OCI-LY7 (cell line): ENCODE results near the gene KCNG4.

ENCODE experiments used
- EZH2phosphoT487 ChIP-seq: fragments of 200-600 bp; sonication (generic); IDR thresholded peaks from 2 replicates; pipeline ENCODE4 v1.6.1; 2018; ENCODE audit warnings: low read depth, borderline replicate concordance, mild to moderate bottlenecking, mixed run types, antibody characterized with exemption, low read length, moderate library complexity, mixed read lengths
- TF ChIP-seq, protein P1 (sequence below): fragments of 200-600 bp; sonication (generic); conservative IDR thresholded peaks from 2 replicates; pipeline ENCODE4 v1.5.1; 2014; ENCODE audit warnings: mild to moderate bottlenecking, antibody characterized with exemption, low read length, moderate library complexity, mixed read lengths

DNA sequence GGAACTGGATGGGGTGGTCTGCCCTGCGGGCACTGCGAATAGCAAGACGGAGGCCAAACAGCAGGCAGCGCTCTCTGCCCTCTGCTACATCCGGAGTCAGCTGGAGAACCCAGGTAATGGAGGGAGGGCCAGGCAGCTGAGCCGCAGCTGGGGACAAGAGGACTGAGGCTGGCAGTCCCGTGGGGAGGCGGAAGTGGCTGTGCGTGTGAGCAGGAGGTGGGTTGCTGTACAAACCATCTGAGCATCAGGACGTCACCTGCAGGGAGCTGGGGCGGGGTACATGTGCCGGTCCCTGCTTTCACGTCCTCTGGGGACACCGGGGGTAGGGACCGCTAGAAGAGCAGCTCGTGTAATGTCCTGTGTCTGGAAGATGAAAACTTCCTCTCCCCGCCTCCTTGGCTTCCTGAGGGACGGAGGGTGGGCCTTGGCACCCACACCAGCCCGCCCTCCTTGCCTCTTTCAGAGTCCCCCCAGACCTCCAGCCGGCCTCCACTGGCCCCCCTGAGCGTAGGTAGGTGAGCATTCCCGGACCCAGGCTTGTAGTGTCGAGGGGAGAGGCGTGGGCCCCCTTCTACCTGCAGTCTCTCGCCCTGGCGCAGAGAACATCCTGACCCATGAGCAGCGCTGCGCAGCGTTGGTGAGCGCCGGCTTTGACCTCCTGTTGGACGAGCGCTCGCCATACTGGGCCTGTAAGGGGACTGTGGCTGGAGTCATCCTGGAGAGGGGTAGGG lies 45.2 kb downstream of the KCNG4 start:
- TF ChIP-seq, protein P1, sequence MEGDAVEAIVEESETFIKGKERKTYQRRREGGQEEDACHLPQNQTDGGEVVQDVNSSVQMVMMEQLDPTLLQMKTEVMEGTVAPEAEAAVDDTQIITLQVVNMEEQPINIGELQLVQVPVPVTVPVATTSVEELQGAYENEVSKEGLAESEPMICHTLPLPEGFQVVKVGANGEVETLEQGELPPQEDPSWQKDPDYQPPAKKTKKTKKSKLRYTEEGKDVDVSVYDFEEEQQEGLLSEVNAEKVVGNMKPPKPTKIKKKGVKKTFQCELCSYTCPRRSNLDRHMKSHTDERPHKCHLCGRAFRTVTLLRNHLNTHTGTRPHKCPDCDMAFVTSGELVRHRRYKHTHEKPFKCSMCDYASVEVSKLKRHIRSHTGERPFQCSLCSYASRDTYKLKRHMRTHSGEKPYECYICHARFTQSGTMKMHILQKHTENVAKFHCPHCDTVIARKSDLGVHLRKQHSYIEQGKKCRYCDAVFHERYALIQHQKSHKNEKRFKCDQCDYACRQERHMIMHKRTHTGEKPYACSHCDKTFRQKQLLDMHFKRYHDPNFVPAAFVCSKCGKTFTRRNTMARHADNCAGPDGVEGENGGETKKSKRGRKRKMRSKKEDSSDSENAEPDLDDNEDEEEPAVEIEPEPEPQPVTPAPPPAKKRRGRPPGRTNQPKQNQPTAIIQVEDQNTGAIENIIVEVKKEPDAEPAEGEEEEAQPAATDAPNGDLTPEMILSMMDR: no peak
- TF ChIP-seq EZH2phosphoT487: no peak
